NCI-H82 (cell line): ENCODE data around the gene PARP4.
"Not testable (repeated sequence)": the region's sequence is repeated elsewhere in the genome, so short reads cannot be mapped to it uniquely, and the experiment has no call there.

Source experiments
- DNase-seq: peaks from one replicate; lab custom pipeline; 2025; lab: John Stamatoyannopoulos, UW

Gene PARP4

DNA sequence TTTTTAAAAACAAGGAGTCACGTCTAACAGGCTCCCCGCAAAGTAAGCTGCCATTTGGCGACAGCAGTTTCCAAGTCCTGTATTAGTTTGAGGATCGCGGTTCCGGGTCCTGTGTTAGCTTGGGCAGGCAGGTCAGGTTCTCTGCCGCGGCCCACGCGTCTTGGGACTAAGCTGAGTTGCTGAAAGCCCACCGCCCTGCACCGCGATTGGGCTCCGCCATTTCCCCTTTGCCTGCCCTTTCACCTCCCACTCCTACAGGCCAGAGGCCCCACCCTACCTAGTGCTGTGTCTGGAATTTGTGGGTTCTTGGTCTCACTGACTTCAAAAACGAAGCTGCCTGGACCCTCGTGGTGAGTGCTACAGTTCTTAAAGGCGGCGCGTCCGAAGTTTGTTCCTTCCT lies 6.8 kb downstream of the PARP4 start:
- DNase-seq: no peak

DNA sequence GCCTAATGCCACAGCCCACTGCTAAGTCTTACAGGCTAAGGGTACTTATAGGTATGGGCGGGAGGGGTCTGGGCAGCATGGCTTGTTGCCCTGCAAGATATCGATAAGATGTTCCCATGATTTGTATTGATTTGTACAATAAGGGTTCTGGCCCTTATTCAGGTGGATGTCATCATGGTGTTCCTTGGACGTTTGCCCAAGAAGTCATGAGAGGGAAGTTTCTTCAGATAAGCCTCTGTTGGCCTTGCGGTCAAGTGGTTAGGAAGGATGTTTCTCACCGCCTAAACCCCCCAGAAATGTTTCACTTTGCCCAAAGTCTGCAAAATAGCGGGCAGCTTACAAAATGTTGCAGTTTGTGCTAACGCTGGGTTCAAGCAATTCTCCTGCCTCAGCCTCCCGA lies 7.3 kb downstream of the PARP4 start:
- DNase-seq: no peak

DNA sequence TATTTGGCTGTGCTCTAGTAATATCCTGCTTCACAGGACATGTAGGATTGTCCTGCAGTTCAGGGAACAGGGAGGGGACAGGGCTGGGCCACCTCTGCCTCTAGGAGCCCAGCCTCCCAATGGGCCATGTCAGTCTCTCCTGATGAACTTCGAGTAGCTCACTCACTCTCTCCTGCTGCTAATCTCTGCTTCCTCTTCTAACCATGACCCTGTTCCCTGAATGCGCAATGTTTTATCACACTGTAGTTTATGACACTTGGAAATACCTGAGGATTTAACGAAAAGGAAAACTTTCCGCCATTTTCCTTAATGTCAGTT lies 9.2 kb downstream of the PARP4 start:
- DNase-seq: no peak

DNA sequence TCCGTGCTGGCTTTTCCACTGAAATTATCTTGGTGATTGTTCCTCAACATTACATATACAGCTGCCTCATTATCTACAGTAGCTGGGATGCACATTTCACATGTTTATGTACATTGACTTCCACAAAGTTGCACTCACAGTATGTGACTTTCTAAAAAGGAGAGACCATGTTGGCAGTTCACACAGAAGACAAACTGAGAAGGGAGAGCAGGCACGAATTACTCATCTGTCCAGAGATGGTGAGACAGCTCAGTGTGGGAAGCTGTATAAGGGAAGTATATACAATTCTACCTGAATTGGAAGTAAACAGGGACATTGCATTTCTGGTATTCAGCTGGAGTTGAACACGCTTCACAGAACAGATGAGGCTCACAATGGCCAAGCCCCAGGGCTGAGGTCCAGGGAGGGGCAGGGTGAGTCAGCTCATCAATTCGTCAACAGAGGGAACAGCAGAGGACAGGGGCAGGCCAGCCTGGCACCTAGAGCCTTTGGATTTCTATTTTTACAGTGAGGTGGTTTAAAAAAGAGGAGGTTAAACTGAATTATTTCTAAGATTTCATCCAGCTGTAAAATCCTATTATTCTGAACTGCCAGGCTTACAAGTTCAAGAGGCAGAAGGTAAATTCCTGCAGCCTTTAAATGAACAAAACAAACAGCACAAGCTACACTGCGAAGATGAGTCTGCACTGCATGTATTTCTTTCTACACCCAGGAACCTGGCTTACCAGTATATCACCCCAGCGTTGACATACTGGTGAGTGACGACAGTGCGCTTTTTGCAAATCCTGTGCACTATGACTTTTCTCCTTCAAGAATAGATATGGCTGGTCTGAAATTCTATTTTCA lies 9.8 kb downstream of the PARP4 start:
- no peak for DNase-seq

DNA sequence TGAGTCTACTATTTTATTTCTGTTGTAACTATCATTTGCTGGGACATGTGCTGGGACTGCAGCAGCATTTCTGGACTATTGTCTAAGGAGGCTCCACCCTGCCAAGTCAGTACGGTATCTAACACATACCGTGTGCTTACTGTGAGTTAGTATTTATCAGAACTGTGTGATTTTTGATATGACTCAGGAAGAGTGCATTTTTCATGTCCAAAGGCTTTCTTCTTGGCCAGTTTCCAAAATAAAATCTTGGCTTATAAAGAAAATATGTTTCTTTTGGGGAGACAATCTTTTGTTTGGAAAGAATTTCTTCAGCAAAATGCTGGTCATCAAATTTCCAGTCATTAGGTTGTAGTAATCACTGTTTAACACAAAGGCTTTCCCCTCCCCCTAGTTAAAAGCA lies 11.6 kb downstream of the PARP4 start:
- DNase-seq: no peak

DNA sequence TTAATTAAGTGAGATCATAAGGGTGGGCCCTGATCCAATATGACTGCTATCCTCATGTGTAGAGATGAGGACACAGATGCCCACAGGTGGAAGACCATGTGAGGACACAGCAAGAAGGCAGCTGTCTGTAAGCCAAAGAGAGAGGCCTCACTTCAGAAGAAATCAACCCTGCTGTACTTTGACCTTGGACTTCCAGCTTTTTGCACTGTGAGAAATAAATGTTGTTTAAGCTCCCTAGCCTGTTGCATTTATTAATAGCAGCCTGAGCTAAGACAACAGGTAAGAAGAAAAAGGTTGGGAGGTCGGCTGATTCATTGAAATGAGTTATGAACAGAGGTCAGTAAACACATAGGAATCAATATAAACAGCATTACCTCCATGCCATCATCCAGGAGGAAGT lies 14.8 kb downstream of the PARP4 start:
- no peak for DNase-seq

DNA sequence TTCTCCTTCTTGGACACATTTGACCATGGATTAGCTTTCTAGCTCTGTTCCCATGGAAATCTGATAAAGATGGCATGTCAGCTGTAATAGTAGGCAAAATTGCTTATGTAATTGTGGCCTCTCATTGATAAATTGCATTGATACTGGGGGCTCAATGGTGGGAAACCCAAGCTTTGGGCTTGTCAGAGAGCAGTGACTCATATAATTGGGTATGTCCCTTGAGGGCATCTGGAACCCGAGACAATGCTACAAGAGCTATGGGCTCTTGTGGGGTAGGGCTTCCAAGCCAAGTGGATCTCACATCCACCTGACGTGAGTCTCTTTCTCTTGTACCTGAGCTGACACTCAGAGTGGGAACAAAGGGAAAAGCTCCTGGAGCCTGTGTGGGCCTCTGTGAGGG lies 16.3 kb downstream of the PARP4 start:
- DNase-seq: not testable (repeated sequence)

DNA sequence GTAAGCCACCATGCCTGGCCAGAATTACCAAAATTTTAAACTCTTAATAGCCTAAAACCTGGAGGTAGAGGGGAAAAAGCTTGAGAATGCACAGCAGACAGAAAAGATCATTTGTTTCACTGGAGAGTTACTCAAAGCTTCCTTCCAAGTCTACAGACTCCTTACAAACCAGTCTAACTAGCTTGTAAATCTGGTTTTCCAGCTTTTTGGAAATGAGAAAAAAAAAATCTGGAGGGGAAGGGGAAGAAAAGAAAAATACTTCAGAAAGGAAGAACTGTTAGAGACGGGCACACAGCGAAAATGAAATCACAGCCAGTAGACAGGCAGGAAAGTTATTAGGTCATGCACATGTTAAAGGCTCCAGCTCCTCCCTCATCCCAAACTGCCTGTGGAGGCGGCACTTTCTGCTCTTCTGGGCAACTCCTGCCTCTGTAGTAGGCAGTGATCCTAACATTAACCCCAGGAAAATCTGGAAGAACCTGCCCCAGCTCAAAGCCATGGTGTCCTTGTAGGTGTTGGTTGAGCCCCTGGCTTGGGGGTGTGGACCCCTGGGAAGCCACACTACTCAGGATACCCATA lies 17.3 kb downstream of the PARP4 start:
- no peak for DNase-seq

DNA sequence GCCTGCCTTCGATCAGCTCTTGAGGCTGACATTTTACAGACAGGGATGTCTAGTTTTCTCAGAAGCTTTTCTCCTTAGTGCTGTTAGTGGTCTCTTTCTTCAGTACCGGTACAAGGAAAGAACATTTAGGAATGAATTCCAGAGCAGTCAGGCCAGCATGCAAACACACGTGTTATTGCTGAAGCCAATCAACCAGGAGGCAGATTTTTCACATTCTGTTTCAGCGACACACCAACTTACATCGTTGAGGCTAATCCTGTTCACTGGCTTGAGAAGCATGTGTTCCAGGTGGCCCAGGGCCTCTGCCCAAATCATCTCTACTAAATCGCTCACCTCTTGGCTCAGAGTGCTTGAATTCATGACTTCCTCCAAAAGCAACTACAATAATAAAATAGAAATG lies 19.2 kb downstream of the PARP4 start:
- peak; percentile 32 for DNase-seq

DNA sequence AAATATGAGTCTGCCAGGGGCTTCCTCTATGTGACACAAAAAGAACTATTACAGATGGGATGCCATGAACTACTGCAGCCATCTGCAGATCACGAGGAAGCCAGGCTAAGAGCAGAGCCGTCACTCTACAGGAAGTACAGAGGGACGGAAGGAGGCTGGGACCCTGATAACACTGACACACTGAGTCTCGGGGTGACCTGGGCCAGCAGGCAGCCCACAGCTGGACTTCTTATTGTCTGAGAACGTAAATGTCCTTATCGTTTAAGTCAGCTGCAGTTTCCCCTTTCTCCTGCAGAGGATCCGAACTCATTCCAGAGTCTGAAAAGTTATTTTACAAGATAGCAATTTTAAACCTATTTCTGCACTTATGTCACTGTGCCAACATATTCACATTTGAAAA lies 20.7 kb downstream of the PARP4 start:
- no peak for DNase-seq

DNA sequence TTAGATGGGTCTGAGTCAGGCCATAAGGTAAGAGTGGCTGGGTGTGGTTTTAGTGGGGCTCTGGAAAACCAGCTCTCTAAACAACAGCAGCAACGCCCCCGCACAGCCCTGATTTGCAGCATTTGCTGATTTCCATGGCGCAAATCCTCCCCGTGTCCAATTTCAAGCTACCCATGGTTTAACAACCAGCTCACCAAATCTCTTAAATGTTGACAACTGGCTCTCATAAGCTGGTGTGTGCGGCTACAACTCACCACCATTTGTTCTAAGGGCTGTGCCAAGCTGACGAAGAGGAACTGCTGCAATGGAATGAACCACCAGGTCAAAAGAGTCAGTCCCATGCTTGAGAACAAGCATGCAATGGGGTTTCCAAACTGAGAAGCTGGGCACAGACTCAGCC lies 22.9 kb downstream of the PARP4 start:
- no peak for DNase-seq

DNA sequence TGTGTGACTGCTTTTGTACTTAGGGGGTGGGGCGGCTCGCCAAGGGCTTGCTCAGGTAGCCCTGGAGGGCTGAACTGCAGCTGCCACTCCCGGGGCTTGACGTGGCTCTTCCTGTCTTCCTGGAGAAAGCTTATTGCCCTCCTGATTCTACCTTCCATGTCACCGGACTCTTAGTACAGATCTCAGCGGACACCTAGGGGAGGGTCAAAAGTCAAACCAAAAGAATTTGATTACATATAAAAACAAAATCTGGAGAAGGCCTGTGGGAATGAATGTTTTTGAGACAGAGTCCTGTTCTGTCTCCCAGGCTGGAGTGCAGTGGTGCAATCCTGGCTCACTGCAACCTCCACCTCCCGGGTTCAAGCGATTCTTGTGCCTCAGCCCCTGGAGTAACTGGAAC lies 24.5 kb downstream of the PARP4 start:
- DNase-seq: not testable (repeated sequence)

DNA sequence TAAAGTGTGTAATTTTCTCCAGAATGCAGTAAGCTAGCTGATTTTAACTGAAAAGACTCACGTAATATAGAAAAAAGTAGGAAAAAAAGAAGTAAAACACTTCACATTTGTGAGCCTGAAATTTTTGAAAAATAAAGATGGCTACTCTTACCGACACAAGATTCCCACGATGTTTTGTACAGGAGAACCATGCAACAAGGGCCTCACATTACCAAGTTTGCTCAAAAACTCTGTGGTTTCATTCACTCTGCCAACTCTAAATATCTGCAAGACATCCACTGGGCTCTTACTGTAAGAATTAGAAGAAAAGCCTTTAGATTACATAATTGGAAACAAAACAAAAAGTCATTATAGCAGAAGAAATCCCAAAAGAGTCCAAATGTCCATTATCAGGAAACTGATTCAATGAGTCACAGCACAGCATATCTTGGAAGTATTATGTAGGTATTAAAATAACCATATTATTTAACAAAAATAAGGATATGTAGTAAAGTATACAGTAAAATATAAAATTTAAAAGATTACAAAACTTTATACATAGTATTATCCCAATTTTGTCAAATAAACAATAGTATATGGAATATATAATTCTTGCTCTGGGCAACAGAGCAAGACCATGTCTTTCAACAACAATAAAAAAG lies 26.4 kb downstream of the PARP4 start:
- not testable (repeated sequence) for DNase-seq

DNA sequence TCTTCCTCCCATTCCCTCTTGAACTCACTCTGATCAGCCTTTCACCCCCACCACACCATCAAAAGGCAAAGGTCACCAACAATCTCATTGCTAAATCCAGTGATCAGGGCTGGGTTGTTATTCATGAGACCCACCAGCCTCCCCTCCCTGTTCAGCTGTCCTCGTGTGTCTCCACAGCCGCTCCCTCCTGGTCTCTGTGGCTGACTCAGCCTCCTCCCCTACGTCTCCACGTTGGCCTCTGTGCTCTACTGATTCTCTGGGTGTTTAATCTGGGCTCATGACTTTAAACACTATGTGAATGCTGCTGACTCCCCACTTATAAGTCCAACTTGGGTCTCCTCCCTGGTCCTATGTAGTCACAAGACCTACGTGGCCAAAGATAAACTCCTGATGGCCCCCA lies 38.9 kb downstream of the PARP4 start:
- no peak for DNase-seq

DNA sequence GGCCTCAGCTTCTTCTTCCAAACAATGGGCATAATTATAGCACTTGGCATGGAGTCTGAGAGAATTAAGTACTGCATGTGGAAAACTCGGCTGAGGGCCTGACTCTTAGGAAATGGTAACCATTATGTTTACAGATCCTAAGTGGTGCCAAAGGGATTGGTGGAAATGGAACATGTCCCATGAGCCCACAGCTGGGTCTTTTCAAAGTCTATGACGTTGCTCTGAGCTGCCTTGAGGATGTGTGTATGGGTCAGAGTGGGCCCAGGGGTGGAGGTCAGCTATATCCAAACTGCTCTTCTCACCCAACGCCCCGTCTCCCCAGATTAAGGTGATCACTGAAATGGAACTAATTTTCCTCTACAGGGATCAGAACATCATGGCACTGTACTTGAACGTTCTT lies 40.4 kb downstream of the PARP4 start:
- not testable (repeated sequence) for DNase-seq

DNA sequence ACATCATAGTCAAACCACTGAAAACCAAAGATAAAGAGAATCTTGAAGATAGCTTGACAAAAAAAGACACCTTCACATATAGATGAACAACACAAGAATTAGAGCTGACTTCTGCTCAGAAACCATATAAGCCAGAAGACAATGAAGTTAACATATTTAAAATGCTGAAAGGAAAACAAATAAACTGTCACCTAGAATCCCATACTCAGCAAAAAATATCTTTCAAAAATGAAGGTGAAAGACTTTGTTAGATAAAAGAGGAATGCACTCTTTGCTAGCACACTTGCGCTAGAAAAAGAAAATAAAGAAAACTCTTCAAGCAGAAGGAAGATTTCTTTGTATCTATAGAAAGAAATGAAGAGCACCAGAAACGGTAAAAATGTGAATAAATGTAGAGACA lies 49.5 kb downstream of the PARP4 start:
- no peak for DNase-seq

DNA sequence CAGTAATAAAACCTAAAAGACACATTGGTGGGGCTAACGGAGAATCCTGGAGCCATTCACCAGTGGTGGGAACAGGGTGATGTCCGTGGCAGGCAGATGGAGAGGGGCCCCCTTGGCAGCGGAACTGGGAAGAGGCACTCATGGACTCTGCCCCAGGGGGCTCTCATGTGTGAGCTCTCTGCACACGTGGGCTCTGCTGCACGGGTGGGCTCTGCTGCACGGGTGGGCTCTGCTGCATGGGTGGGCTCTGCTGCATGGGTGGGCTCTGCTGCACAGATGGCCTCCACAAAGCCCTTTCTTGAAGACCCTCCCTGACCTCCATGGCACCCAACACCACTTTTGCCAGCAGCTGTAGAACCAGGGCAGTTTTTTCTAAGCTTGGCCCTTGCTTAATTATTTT lies 52.3 kb downstream of the PARP4 start:
- DNase-seq: no peak

DNA sequence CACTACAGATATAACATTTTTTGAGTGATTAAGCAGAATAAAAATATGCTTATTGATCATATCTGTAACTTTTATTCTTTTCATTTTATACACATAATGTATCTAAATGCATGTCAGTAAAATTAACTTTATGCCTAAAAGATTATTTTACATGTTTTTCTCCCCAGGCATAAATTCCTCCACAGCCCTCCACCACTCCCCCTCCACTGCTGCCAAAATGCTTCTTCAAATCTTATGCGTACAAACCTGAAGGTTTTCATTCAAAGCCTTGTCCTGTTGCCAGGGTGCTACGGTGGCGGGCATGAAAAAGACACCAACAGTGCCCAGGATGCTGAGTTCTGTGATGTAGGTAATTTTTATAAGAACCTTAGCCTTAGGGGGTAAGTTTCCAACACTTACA lies 52.9 kb downstream of the PARP4 start:
- no peak for DNase-seq

DNA sequence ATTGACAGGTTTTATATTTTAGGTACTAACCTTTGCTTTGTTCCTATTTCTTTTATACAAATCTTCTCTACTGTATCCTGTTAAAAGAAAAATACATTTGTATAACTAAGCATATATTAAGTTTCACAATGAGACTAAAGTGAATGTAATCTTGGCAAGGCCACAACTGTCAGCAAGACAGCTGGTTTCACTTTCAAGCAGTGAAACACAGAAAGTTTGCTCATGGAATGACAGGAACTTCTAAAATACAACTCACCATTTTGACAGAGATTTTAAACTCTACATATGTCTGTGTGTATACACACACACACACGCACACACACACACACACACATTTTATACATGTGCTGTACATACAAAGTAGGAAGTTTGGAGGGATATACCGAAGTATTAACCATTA lies 53.3 kb downstream of the PARP4 start:
- DNase-seq: no peak

DNA sequence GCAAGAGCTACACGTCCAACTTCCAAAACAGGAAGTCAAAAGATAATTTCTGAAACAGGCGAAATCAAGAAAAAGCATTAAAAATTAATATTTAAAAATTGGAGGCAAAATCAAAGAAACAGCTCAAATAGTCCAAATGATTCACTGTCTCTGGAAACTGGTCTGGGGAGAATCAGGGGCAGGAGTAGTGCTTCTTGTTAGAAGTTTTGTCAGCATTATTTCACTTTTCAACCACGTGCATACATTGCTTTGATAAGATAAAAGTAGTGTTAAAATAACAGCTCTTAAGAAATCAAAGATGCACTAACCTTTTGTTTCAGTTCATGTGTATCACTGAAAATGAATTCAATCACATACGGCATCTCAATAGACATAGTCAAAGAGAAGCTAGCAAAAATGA lies 53.8 kb downstream of the PARP4 start:
- no peak for DNase-seq

DNA sequence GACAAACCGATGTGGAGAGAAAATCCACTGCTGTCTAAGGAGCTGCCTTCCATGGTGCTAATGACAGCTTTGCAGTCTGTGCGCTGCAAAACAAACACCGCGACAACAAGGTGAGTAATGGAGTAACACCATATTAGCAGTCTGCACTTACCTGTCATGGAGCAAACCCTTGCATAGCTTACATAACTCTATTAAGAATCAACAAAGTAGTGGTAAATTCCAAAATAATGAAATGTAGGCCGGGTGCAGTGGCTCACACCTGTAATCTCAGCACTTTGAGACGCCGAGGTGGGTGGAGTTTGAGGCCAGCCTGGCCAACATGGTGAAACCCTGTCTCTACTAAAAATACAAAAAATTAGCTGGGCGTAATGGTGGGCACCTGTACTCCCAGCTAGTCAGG lies 56.2 kb downstream of the PARP4 start:
- DNase-seq: no peak

DNA sequence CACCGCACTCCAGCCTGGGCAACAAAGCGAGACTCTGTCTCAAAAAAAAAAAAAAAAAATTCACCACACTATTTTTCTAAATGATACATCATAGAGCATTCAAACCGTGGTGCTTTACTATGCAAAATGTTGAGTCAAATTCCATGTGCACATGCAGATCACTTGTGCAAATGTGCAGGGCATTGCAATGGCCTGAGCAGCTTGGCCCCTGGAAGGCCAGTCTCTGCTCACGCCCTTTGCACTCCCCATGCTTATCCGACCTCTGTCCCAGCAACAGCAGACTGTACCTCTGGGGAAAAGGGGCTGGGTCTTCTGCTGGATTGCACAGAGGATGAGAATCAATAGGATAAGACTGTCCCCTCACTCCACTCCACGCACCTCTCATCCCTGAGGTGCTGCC lies 58.5 kb downstream of the PARP4 start:
- DNase-seq: no peak

DNA sequence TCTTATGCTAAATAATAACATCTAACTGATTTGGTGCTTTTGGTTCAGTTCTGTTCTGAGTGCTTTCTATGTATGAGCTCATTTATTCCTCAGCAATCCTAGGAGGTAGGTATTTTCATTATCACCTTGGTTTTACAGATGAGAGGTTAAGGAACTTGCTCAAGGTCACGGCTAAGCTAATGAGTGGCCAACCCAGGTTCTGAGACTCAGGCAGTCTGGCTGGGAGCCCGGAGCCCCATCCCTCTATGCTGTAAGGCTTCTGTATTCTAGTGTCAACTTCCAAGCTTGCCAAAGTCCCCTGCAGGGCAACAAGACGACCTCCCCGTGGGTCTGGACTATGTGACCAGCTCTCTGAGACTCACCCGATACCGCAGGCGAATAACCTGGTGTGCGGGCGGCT lies 60.5 kb downstream of the PARP4 start:
- DNase-seq: no peak

DNA sequence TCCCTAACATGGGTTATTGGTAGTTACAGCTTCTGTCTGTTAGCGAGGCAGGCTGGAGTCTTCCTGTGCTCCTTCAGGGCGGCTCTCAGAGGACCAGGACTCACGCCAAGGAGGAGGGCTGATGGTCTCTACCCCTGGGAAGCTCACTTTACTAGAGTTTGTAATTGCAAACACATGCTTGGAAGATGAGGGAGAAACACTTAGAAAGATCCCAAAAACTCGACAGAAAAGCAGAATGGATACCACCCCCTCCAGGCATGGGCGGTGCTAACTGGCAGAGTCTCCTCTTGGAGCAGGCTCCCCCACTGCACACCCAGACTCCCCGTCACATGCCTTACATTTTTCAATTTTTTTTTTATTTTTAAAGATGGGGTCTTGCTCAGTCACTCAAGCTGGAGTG lies 62.0 kb downstream of the PARP4 start:
- DNase-seq: no peak
